H9 (cell line): ENCODE measurements around the gene ZMYND11. TPM values are rescaled to one million over a fixed set of nuclear protein-coding genes. Genes with fewer than 3 reads are reported as not detected.

Experiments used
- DNase-seq: peaks from one replicate; pipeline ENCODE4 v3.0.0-alpha.2; 2017
- H2AFZ ChIP-seq: one replicate; pipeline ENCODE4 v1.6.1; 2013; ENCODE audit warnings: mild to moderate bottlenecking, low read length, control low read depth, moderate library complexity
- H2AK5ac ChIP-seq: 2 replicates; pipeline ENCODE4 v1.6.1; 2013; ENCODE audit warnings: low read length, control low read depth, mixed read lengths; ENCODE audit not compliant: insufficient read length
- H2BK120ac ChIP-seq: one replicate; pipeline ENCODE4 v1.6.1; 2013; ENCODE audit warnings: low read depth, mild to moderate bottlenecking, low read length, control low read depth, inconsistent platforms; ENCODE audit not compliant: poor library complexity, severe bottlenecking
- H2BK12ac ChIP-seq: 2 replicates; pipeline ENCODE4 v1.6.1; 2013; ENCODE audit warnings: low read length, control low read depth, mixed read lengths, low read depth; ENCODE audit not compliant: insufficient read length
- H2BK15ac ChIP-seq: 2 replicates; pipeline ENCODE4 v1.6.1; 2013; ENCODE audit warnings: low read depth, low read length, control low read depth
- H2BK20ac ChIP-seq: one replicate; pipeline ENCODE4 v1.6.1; 2013; ENCODE audit warnings: low read depth, mild to moderate bottlenecking, low read length, control low read depth, inconsistent platforms; ENCODE audit not compliant: poor library complexity, severe bottlenecking
- H2BK5ac ChIP-seq: 2 replicates; pipeline ENCODE4 v1.6.1; 2013; ENCODE audit warnings: low read length, control low read depth, mixed read lengths; ENCODE audit not compliant: insufficient read length
- H3K14ac ChIP-seq: 2 replicates; pipeline ENCODE4 v1.6.1; 2013; ENCODE audit warnings: low read length, control low read depth; ENCODE audit not compliant: insufficient read depth
- H3K18ac ChIP-seq: 2 replicates; pipeline ENCODE4 v1.6.1; 2013; ENCODE audit warnings: low read depth, mild to moderate bottlenecking, mixed read lengths, low read length, control low read depth; ENCODE audit not compliant: insufficient read length
- H3K23ac ChIP-seq: 2 replicates; pipeline ENCODE4 v1.6.1; 2013; ENCODE audit warnings: low read length, control low read depth, mixed read lengths, low read depth; ENCODE audit not compliant: insufficient read length
- H3K23me2 ChIP-seq: 2 replicates; pipeline ENCODE4 v1.6.1; 2013; ENCODE audit warnings: low read depth, mild to moderate bottlenecking, mixed read lengths, low read length, control low read depth; ENCODE audit not compliant: insufficient read length, poor library complexity, severe bottlenecking
- H3K27ac ChIP-seq: 2 replicates; pipeline ENCODE4 v1.5.1; 2013; ENCODE audit warnings: low read length, control low read depth, mixed read lengths, low read depth; ENCODE audit not compliant: insufficient read length
- H3K27me3 ChIP-seq: 2 replicates; pipeline ENCODE4 v1.6.1; 2013; ENCODE audit warnings: low read length, control low read depth, inconsistent platforms; ENCODE audit not compliant: insufficient read depth
- H3K4ac ChIP-seq: 2 replicates; pipeline ENCODE4 v1.6.1; 2013; ENCODE audit warnings: low read depth, mild to moderate bottlenecking, control low read depth, inconsistent platforms, low read length, moderate library complexity
- H3K4me1 ChIP-seq: 2 replicates; pipeline ENCODE4 v1.6.1; 2013; ENCODE audit warnings: low read length, control low read depth, inconsistent platforms; ENCODE audit not compliant: insufficient read depth
- H3K4me2 ChIP-seq: 2 replicates; pipeline ENCODE4 v1.6.1; 2013; ENCODE audit warnings: low read length, control low read depth, mixed read lengths; ENCODE audit not compliant: insufficient read length, insufficient read depth
- H3K56ac ChIP-seq: 2 replicates; pipeline ENCODE4 v1.6.1; 2013; ENCODE audit warnings: low read depth, mild to moderate bottlenecking, mixed read lengths, low read length, control low read depth; ENCODE audit not compliant: insufficient read length
- H3K79me1 ChIP-seq: 2 replicates; pipeline ENCODE4 v1.6.1; 2013; ENCODE audit warnings: low read depth, mild to moderate bottlenecking, moderate library complexity, low read length, control low read depth, inconsistent platforms; ENCODE audit not compliant: insufficient read depth, poor library complexity, severe bottlenecking
- H3K79me2 ChIP-seq: 2 replicates; pipeline ENCODE4 v1.6.1; 2013; ENCODE audit warnings: low read length, control low read depth, inconsistent platforms; ENCODE audit not compliant: insufficient read depth
- H3K9ac ChIP-seq: 2 replicates; pipeline ENCODE4 v1.6.1; 2013; ENCODE audit warnings: low read length, control low read depth, mixed read lengths; ENCODE audit not compliant: insufficient read length; ENCODE audit errors: extremely low read depth
- H3K9me3 ChIP-seq: one replicate; pipeline ENCODE4 v1.6.1; 2013; ENCODE audit warnings: low read depth, low read length, inconsistent platforms; ENCODE audit not compliant: control insufficient read depth
- H3T11ph ChIP-seq: one replicate; pipeline ENCODE4 v1.6.1; 2013; ENCODE audit warnings: mild to moderate bottlenecking, low read length, control low read depth, inconsistent platforms
- H4K20me1 ChIP-seq: one replicate; pipeline ENCODE4 v1.6.1; 2013; ENCODE audit not compliant: control insufficient read depth, insufficient read length, insufficient read depth
- H4K5ac ChIP-seq: 2 replicates; pipeline ENCODE4 v1.6.1; 2013; ENCODE audit warnings: low read depth, mild to moderate bottlenecking, mixed read lengths, low read length, control low read depth; ENCODE audit not compliant: insufficient read length
- H4K8ac ChIP-seq: replicated peaks from 2 replicates; pipeline ENCODE4 v1.6.1; 2013; ENCODE audit warnings: low read length, control low read depth, mixed read lengths, low read depth; ENCODE audit not compliant: insufficient read length
- H4K91ac ChIP-seq: 2 replicates; pipeline ENCODE4 v1.6.1; 2013; ENCODE audit warnings: low read depth, mild to moderate bottlenecking, moderate library complexity, mixed read lengths, low read length, control low read depth; ENCODE audit not compliant: insufficient read length
- H3K27ac Mint-ChIP-seq, 3 experiments: 2 replicates in 2 of 3; 3 replicates in 1 of 3; pipeline ENCODE4 v1.8.0; 2020 to 2021; ENCODE audit warnings: mixed read lengths in 3 of 3, mild to moderate bottlenecking in 1 of 3, moderate library complexity in 1 of 3
- H3K27me3 Mint-ChIP-seq: 2 replicates; pipeline ENCODE4 v1.8.0; 2021; ENCODE audit warnings: low read depth, mild to moderate bottlenecking, moderate library complexity, mixed read lengths
- H3K36me3 Mint-ChIP-seq, 3 experiments: 2 replicates in 2 of 3; 3 replicates in 1 of 3; pipeline ENCODE4 v1.8.0; 2020 to 2021; ENCODE audit warnings: low read depth in 3 of 3, mixed read lengths in 3 of 3; ENCODE audit not compliant: insufficient read depth in 1 of 3
- H3K4me1 Mint-ChIP-seq, 2 experiments: 2 replicates each; pipeline ENCODE4 v1.8.0; 2020; ENCODE audit warnings: mixed read lengths in 2 of 2
- H3K4me3 Mint-ChIP-seq, 2 experiments: 2 replicates in 1 of 2; 3 replicates in 1 of 2; pipeline ENCODE4 v1.8.0; 2020 to 2021; ENCODE audit warnings: mild to moderate bottlenecking in 2 of 2, mixed read lengths in 2 of 2, moderate library complexity in 1 of 2
- H3K9me3 Mint-ChIP-seq, 2 experiments: 2 replicates in 1 of 2; 3 replicates in 1 of 2; pipeline ENCODE4 v1.8.0; 2020; ENCODE audit warnings: mild to moderate bottlenecking in 2 of 2, mixed read lengths in 2 of 2, moderate library complexity in 1 of 2
- CTCF ChIP-seq: fragments of 200-600 bp; sonication (generic); conservative IDR thresholded peaks from 3 replicates; pipeline ENCODE4 v1.8.0; 2021; ENCODE audit warnings: antibody characterized with exemption, mild to moderate bottlenecking
- WGBS: extraction: QIAGEN DNeasy Blood & Tissue Kit; methylation state at CpG from one replicate; pipeline ENCODE4 v1.1.7; 2013; ENCODE audit warnings: missing lambda C conversion rate, low lambda C conversion rate, mixed read lengths; ENCODE audit not compliant: insufficient read length; ENCODE audit errors: extremely low coverage; 5-methylcytosine and 5-hydroxymethylcytosine counted together
- total RNA-seq: library from RNA; stranded (reverse); gene quantifications from 2 replicates; pipeline ENCODE4 v1.2.1, GENCODE V29; 2021

ZMYND11 gene
- total RNA-seq, 1 experiment from 2014 or later: 33.7 TPM

GRCh38 chr10:277963-278362 is 142.7 kb downstream of the ZMYND11 start:
- Mint-ChIP-seq H3K4me3 (no peak overlapping the region), H3K9me3 (no peaks in the 10 kb centered on the region), H3K4me1 (peaks cover 1 to 2% of the 10 kb centered on the region in 2 experiments), H3K27me3 (no peaks in the 10 kb centered on the region), H3K27ac (no peak overlapping the region; a peak in 1 of 7 replicates), H3K36me3 (peaks cover under 1 to 12% (median 4%) of the 10 kb centered on the region in 3 experiments; a peak in 5 of 7 replicates)
- Histone ChIP-seq H3K9ac (no peak overlapping the region), H3T11ph (no peak overlapping the region), H2BK120ac (no peak overlapping the region), H3K23ac (no peak overlapping the region), H3K27ac (no peak overlapping the region), H4K91ac (no peak overlapping the region), H4K8ac (no peak overlapping the region), H3K9me3 (no peaks in the 10 kb centered on the region), H3K4ac (no peak overlapping the region; the same call in 1 of the 2 replicates), H2BK20ac (no peak overlapping the region), H2BK15ac (no peak overlapping the region; the same call in 1 of the 2 replicates), H3K18ac (peak overlapping the region; percentile 40), H3K23me2 (peaks cover 4% of the 10 kb centered on the region), H2AFZ (no peak overlapping the region), H3K4me2 (no peak overlapping the region), H3K27me3 (no peaks in the 10 kb centered on the region), H3K79me2 (no peaks in the 10 kb centered on the region), H3K4me1 (peaks cover 2% of the 10 kb centered on the region; the same call in 1 of the 2 replicates), H2BK12ac (no peak overlapping the region), H3K56ac (no peak overlapping the region), H4K5ac (no peak overlapping the region), H3K79me1 (no peaks in the 10 kb centered on the region), H3K14ac (peak overlapping the region; percentile 47), H2BK5ac (no peak overlapping the region), H4K20me1 (no peaks in the 10 kb centered on the region), H2AK5ac (no peak overlapping the region)
- DNase-seq: no peak
- TF ChIP-seq CTCF: no peak
- no CpG with 5 or more reads among the region's 19 CpGs for WGBS
